Mammary epithelial cell (primary cell): ENCODE measurements around the gene PLA2R1.

Source experiments
- EZH2 ChIP-seq: IDR thresholded peaks from 2 replicates; pipeline ENCODE4 v1.6.1; 2012; ENCODE audit warnings: low read length, inconsistent platforms, borderline replicate concordance
- TF ChIP-seq, protein P1 (sequence below), 2 donors: IDR thresholded peaks in 1 of 2; conservative IDR thresholded peaks in 1 of 2; 2 replicates each; pipeline ENCODE4 v1.5.1; 2011 to 2012; ENCODE audit warnings: inconsistent platforms in 2 of 2, low read length in 2 of 2, mild to moderate bottlenecking in 2 of 2, control low read depth in 1 of 2, low read depth in 1 of 2; ENCODE audit not compliant: insufficient read depth in 1 of 2; ENCODE audit errors: extremely low read depth in 1 of 2

DNA sequence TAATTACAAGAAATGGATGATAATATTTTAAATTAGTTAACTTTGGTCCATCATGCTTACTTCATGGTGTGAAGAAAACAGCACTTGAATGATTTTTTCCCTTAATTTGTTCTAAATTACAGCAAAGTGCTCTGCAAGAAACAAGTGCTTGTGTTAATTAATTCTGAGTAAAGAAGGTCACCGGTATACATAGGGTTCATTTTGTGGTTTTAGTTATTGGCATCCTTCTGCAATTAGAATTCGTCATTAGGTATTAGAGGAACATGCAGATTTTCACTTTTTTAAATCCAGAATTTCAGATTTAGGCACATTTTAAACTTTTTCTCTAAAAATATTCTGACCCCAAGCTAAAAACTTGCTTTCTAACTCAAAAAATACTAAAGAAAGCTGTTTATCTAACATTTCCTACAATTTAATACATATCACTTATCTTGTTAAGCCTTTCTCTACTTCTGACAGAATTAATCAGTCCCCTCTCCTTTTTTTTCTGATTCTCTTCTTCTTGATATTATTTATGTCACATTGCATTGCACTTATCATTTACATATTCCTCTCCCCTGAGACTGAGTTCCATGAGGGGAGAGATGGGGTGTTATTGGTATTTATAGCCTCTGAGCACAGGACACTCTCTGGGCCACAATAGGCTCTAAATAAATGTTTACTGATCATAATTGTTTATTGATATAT lies 129.2 kb downstream of the PLA2R1 start:
- TF ChIP-seq EZH2, result no peak
- TF ChIP-seq, protein P1, sequence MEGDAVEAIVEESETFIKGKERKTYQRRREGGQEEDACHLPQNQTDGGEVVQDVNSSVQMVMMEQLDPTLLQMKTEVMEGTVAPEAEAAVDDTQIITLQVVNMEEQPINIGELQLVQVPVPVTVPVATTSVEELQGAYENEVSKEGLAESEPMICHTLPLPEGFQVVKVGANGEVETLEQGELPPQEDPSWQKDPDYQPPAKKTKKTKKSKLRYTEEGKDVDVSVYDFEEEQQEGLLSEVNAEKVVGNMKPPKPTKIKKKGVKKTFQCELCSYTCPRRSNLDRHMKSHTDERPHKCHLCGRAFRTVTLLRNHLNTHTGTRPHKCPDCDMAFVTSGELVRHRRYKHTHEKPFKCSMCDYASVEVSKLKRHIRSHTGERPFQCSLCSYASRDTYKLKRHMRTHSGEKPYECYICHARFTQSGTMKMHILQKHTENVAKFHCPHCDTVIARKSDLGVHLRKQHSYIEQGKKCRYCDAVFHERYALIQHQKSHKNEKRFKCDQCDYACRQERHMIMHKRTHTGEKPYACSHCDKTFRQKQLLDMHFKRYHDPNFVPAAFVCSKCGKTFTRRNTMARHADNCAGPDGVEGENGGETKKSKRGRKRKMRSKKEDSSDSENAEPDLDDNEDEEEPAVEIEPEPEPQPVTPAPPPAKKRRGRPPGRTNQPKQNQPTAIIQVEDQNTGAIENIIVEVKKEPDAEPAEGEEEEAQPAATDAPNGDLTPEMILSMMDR (conservative IDR thresholded peaks at IDR 0.05 in 1 of 2, IDR thresholded peaks at IDR 0.05 in 1 of 2; ENCODE audit: extremely low read depth in 1 of 2, insufficient read depth in 1 of 2, low read depth in 1 of 2, low read length in 2 of 2), result no peak
